Endodermal cell (in vitro differentiated cells): ENCODE measurements around the gene TTF2. TPM values are rescaled to one million over a fixed set of nuclear protein-coding genes. Genes with fewer than 3 reads are reported as not detected.

Experiments
- DNase-seq: peaks from one replicate; pipeline ENCODE4 v3.0.0-alpha.2; 2017
- H3K27ac ChIP-seq: 2 replicates; pipeline ENCODE4 v1.5.1; 2013; ENCODE audit warnings: mild to moderate bottlenecking, low read depth, low read length, moderate library complexity
- H3K27me3 ChIP-seq: 2 replicates; pipeline ENCODE4 v1.6.1; 2013; ENCODE audit warnings: mild to moderate bottlenecking, low read length, moderate library complexity; ENCODE audit not compliant: insufficient read depth, control insufficient read depth, poor library complexity, severe bottlenecking
- H3K36me3 ChIP-seq: 2 replicates; pipeline ENCODE4 v1.7.0; 2013; ENCODE audit warnings: mild to moderate bottlenecking, low read length, moderate library complexity; ENCODE audit not compliant: control insufficient read depth, insufficient read depth
- H3K4me1 ChIP-seq: one replicate; pipeline ENCODE4 v1.7.0; 2013; ENCODE audit warnings: low read length; ENCODE audit not compliant: control insufficient read depth, insufficient read depth
- H3K4me3 ChIP-seq: 2 replicates; pipeline ENCODE4 v1.5.1; 2013; ENCODE audit warnings: mild to moderate bottlenecking, low read length, moderate library complexity
- H3K9ac ChIP-seq: 2 replicates; pipeline ENCODE4 v1.6.1; 2013; ENCODE audit warnings: mild to moderate bottlenecking, low read length, moderate library complexity; ENCODE audit not compliant: poor library complexity, severe bottlenecking; ENCODE audit errors: extremely low read depth
- H3K9me3 ChIP-seq: 2 replicates; pipeline ENCODE4 v1.6.1; 2013; ENCODE audit warnings: mild to moderate bottlenecking, low read length, moderate library complexity; ENCODE audit not compliant: control insufficient read depth
- H3K27ac Mint-ChIP-seq: 2 replicates; pipeline ENCODE4 v1.8.0; 2020; ENCODE audit warnings: mixed read lengths
- H3K27me3 Mint-ChIP-seq: 2 replicates; pipeline ENCODE4 v1.8.0; 2021; ENCODE audit warnings: mild to moderate bottlenecking, mixed read lengths; ENCODE audit not compliant: insufficient read depth
- H3K36me3 Mint-ChIP-seq: 2 replicates; pipeline ENCODE4 v1.8.0; 2020; ENCODE audit warnings: low read depth, mixed read lengths
- H3K4me1 Mint-ChIP-seq: 2 replicates; pipeline ENCODE4 v1.8.0; 2020; ENCODE audit warnings: mixed read lengths
- H3K4me3 Mint-ChIP-seq: 2 replicates; pipeline ENCODE4 v1.8.0; 2020; ENCODE audit warnings: mild to moderate bottlenecking, moderate library complexity, mixed read lengths
- H3K9me3 Mint-ChIP-seq: 2 replicates; pipeline ENCODE4 v1.8.0; 2020; ENCODE audit warnings: mild to moderate bottlenecking, mixed read lengths
- CTCF ChIP-seq: fragments of 200-600 bp; sonication (generic); conservative IDR thresholded peaks from 2 replicates; pipeline ENCODE4 v1.5.0; 2021; ENCODE audit warnings: antibody characterized with exemption, mild to moderate bottlenecking
- WGBS, 2 experiments: methylation state at CpG; one replicate each; pipeline versions ENCODE4 v1.1.5 to v1.1.7; 2013; ENCODE audit warnings: missing lambda C conversion rate in 2 of 2, mixed read lengths in 1 of 2; ENCODE audit not compliant: insufficient coverage in 1 of 2, insufficient read length in 1 of 2; 5-methylcytosine and 5-hydroxymethylcytosine counted together
- total RNA-seq, 2 donors: library from RNA; stranded (reverse); fragmentation: NEBNext Ultra II Directional in 1 of 2; extraction: Animal tissue kit (Norgen Biotek cat#: 25700) in 1 of 2; gene quantifications; 2 replicates in 1 of 2; 3 replicates in 1 of 2; pipeline ENCODE4 v1.2.1, GENCODE V29; 2021

The TTF2 gene
- total RNA-seq, 2 donors from 2014 or later = 70.9 to 71.9 TPM

DNA sequence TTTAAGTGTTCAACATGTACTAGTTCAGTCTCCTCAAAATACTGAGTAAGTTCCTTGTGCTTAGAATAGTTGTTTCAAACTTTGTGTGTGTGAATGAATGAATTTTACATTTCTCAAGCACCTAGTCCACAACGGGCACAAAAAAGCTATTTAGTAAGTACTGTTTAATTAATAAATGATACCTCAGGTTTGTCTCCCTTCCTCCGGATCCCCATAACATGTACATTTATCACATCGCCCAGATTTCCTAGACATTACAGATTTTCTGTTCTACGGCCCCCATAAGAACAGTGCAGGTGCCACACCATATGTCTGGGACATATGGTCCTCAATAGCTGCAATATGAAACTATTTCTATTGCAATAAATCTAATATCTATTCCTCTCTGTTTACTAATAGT, 1.3 kb upstream of the TTF2 start:
- WGBS, 2 experiments = 80% methylated on average over 3 of the region's 4 CpGs; no CpG with 5 or more reads in 1 of the 2 experiments
- no peaks in the 10 kb centered on the region for H3K27me3 ChIP-seq
- Mint-ChIP-seq H3K27me3 (no peaks in the 10 kb centered on the region), H3K27ac (no peak overlapping the region), H3K4me1 (peaks cover 13% of the 10 kb centered on the region), H3K9me3 (no peaks in the 10 kb centered on the region), H3K4me3 (no peak overlapping the region), H3K36me3 (peaks cover 12% of the 10 kb centered on the region)
- no peak for DNase-seq
- H3K4me1 ChIP-seq = no peaks in the 10 kb centered on the region
- no peaks in the 10 kb centered on the region for H3K9me3 ChIP-seq
- H3K4me3 ChIP-seq = peak overlapping the region; percentile 93
- no peak for TF ChIP-seq CTCF
- peaks cover 15% of the 10 kb centered on the region for H3K36me3 ChIP-seq
- no peak overlapping the region for H3K27ac ChIP-seq
- H3K9ac ChIP-seq = peak overlapping the region; percentile 90

- Histone ChIP-seq H3K27me3 (no peaks in the 10 kb centered on the region), H3K4me1 (no peaks in the 10 kb centered on the region), H3K4me3 (peak overlapping the region; percentile 93), H3K9ac (peak overlapping the region; percentile 90), H3K36me3 (peaks cover 20% of the 10 kb centered on the region), H3K9me3 (no peaks in the 10 kb centered on the region), H3K27ac (peak overlapping the region; percentile 89)
- H3K4me1 Mint-ChIP-seq = peaks cover 13% of the 10 kb centered on the region
- H3K4me3 Mint-ChIP-seq = no peak overlapping the region
- H3K27me3 Mint-ChIP-seq = no peaks in the 10 kb centered on the region
- no peak for TF ChIP-seq CTCF
- 0 to 1% methylated on average over 4 to 18 of the region's 18 CpGs for WGBS, 2 experiments
- H3K36me3 Mint-ChIP-seq = peaks cover 14% of the 10 kb centered on the region
- no peaks in the 10 kb centered on the region for H3K9me3 Mint-ChIP-seq
- DNase-seq = no peak
- no peak overlapping the region for H3K27ac Mint-ChIP-seq
These were observed 820 bp upstream of the TTF2 start for GRCh38 chr1:117059334-117059677.

DNA sequence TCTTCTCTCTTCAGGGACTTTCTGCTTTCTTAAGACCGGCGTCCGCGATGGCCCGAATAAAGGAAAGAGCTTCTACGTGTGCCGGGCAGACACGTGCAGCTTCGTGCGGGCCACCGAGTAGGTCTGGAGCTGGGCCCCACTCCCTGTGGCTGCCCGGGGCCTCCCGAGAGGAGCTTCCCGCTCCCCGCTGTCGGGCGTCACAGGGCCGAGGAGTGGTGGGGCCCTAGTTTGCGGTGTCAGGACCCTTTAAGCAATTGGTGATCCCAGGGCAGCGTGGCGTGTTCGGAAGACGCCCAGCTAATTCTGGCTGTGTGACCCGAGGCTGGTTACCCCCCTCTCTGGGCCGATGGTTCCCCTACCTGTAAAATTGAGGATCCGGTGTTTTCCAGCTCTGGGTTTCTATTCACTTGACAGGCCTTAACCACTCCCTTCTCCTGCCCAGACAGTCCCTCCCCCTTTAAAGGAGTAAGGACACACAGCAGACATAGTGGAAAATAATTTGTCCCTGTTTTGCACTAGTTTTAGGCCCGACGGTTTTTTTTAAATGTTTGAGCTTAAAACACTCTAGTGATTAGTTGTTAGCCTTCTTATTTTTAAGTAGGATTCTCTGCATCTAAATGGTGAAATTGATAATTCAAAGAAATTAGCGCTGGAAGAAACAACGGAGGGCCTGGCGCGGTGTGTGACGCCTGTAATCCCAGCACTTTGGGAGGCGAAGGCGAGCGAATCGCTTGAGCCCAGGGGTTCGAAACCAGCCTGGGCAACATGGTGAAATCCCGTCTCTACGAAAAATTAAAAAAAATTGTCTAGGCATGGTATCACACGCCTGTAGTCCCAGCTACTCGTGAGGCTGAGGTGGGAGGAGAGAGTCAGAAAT, 553 bp downstream of the TTF2 start:
- H3K4me1 Mint-ChIP-seq = peaks cover 13% of the 10 kb centered on the region
- Histone ChIP-seq H3K36me3 (peaks cover 22% of the 10 kb centered on the region), H3K4me3 (peak overlapping the region; percentile 93), H3K4me1 (no peaks in the 10 kb centered on the region), H3K27me3 (no peaks in the 10 kb centered on the region), H3K9ac (peak overlapping the region; percentile 90), H3K9me3 (no peaks in the 10 kb centered on the region), H3K27ac (no peak overlapping the region)
- H3K27me3 Mint-ChIP-seq = no peaks in the 10 kb centered on the region
- H3K27ac Mint-ChIP-seq = no peak overlapping the region
- no peak overlapping the region for H3K4me3 Mint-ChIP-seq
- H3K36me3 Mint-ChIP-seq = peaks cover 23% of the 10 kb centered on the region
- no peaks in the 10 kb centered on the region for H3K9me3 Mint-ChIP-seq
- no peak for DNase-seq
- WGBS, 2 experiments = 17 to 56% methylated on average over 19 to 42 of the region's 42 CpGs
- no peak for TF ChIP-seq CTCF
